ENCODE measurements around the gene GAR1.
A peak's percentile ranks its signal among the peaks of the same experiment; 100 is the strongest.

GAR1 gene

DNA sequence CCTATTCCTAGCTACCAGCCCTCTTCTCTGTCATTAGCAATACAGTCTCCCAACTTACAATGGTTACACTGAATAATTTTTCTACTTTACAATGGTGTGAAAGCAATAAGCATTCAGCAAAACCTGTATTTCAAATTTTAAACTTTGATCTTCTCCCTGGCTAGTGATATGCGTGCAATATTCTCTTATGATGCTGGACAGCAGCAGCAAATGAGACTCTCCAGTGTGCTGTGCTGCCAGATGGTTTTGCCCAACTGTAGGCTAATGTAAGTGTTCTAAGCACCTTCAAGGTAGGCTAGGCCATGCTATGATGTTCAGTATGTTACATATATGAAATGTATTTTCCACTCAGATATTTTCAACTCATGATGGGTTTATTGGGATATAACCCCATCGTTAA lies 5.9 kb upstream of the GAR1 start:
- Histone ChIP-seq H3K36me3 (ENCODE audit: control insufficient read depth in 1 of 2, insufficient read depth in 2 of 2, low read length in 2 of 2) (no peaks in the 10 kb centered on the region), H3K27me3 (ENCODE audit: control insufficient read depth in 1 of 2, insufficient read depth in 2 of 2, low read length in 2 of 2) (no peaks in the 10 kb centered on the region), H3K9ac (ENCODE audit: low read depth in 1 of 2, low read length in 2 of 2) (no peak overlapping the region), H3K9me3 (ENCODE audit: control insufficient read depth in 1 of 2, low read length in 2 of 2) (no peaks in the 10 kb centered on the region), H3K27ac (ENCODE audit: low read depth, low read length) (no peak overlapping the region), H3K4me1 (ENCODE audit: control insufficient read depth in 1 of 2, insufficient read depth in 2 of 2, low read length in 2 of 2) (peaks cover 0 to 2% of the 10 kb centered on the region in 2 donors), H3K4me3 (ENCODE audit: low read depth in 1 of 2, low read length in 2 of 2) (no peak overlapping the region)

GRCh38 chr4:109810552-109811387 lies 4.8 kb upstream of the GAR1 start:
- Histone ChIP-seq H3K27me3 (ENCODE audit: control insufficient read depth in 1 of 2, insufficient read depth in 2 of 2, low read length in 2 of 2) (no peaks in the 10 kb centered on the region), H3K27ac (ENCODE audit: low read depth, low read length) (no peak overlapping the region), H3K36me3 (ENCODE audit: control insufficient read depth in 1 of 2, insufficient read depth in 2 of 2, low read length in 2 of 2) (no peaks in the 10 kb centered on the region), H3K4me1 (ENCODE audit: control insufficient read depth in 1 of 2, insufficient read depth in 2 of 2, low read length in 2 of 2) (peaks cover 0 to 4% of the 10 kb centered on the region in 2 donors), H3K9me3 (ENCODE audit: control insufficient read depth in 1 of 2, low read length in 2 of 2) (no peaks in the 10 kb centered on the region), H3K4me3 (ENCODE audit: low read depth in 1 of 2, low read length in 2 of 2) (no peak overlapping the region), H3K9ac (ENCODE audit: low read depth in 1 of 2, low read length in 2 of 2) (no peak overlapping the region)

DNA sequence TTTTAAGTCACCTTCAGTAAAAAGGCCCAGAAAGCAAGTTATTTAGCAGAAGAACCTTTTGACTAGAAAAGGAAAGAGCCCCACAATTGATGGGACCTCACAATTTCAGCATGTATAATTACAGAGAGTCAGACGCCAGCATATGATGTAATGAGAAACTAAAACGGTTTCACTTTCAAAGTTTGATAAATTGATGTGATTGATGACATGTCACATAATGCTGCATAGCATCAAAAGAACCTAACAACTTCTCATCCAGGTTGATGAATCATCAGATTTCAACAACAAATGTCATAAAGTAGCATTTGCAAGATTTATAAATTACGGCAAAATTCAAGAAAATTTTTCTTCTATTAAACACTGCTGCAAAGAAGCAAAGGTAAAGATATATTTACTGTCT lies 3.9 kb upstream of the GAR1 start:
- no peaks in the 10 kb centered on the region for H3K36me3 ChIP-seq (ENCODE audit: control insufficient read depth in 1 of 2, insufficient read depth in 2 of 2, low read length in 2 of 2)
- H3K9ac ChIP-seq (ENCODE audit: low read depth in 1 of 2, low read length in 2 of 2) = no peak overlapping the region
- no peak overlapping the region for H3K27ac ChIP-seq (ENCODE audit: low read depth, low read length)
- H3K9me3 ChIP-seq (ENCODE audit: control insufficient read depth in 1 of 2, low read length in 2 of 2) = no peaks in the 10 kb centered on the region
- H3K4me3 ChIP-seq (ENCODE audit: low read depth in 1 of 2, low read length in 2 of 2) = no peak overlapping the region
- peaks cover 5 to 10% of the 10 kb centered on the region in 2 donors for H3K4me1 ChIP-seq (ENCODE audit: control insufficient read depth in 1 of 2, insufficient read depth in 2 of 2, low read length in 2 of 2)
- no peaks in the 10 kb centered on the region for H3K27me3 ChIP-seq (ENCODE audit: control insufficient read depth in 1 of 2, insufficient read depth in 2 of 2, low read length in 2 of 2)

GRCh38 chr4:109816082-109816442 lies 500 bp downstream of the GAR1 start:
- Histone ChIP-seq H3K27me3 (ENCODE audit: control insufficient read depth in 1 of 2, insufficient read depth in 2 of 2, low read length in 2 of 2) (no peaks in the 10 kb centered on the region), H3K4me3 (ENCODE audit: low read depth in 1 of 2, low read length in 2 of 2) (peak overlapping the region; percentile 99), H3K27ac (ENCODE audit: low read depth, low read length) (peak overlapping the region; percentile 84), H3K9ac (ENCODE audit: low read depth in 1 of 2, low read length in 2 of 2) (peak overlapping the region; percentile 93 to 97), H3K4me1 (ENCODE audit: control insufficient read depth in 1 of 2, insufficient read depth in 2 of 2, low read length in 2 of 2) (peaks cover 8 to 20% of the 10 kb centered on the region in 2 donors), H3K9me3 (ENCODE audit: control insufficient read depth in 1 of 2, low read length in 2 of 2) (no peaks in the 10 kb centered on the region), H3K36me3 (ENCODE audit: control insufficient read depth in 1 of 2, insufficient read depth in 2 of 2, low read length in 2 of 2) (peaks cover 9 to 10% of the 10 kb centered on the region in 2 donors)

- H3K9me3 ChIP-seq (ENCODE audit: control insufficient read depth in 1 of 2, low read length in 2 of 2) = no peaks in the 10 kb centered on the region
- H3K4me1 ChIP-seq (ENCODE audit: control insufficient read depth in 1 of 2, insufficient read depth in 2 of 2, low read length in 2 of 2) = peaks cover 8 to 20% of the 10 kb centered on the region in 2 donors
- H3K4me3 ChIP-seq (ENCODE audit: low read depth in 1 of 2, low read length in 2 of 2) = peak overlapping the region; percentile 99
- no peak overlapping the region for H3K27ac ChIP-seq (ENCODE audit: low read depth, low read length)
- no peaks in the 10 kb centered on the region for H3K27me3 ChIP-seq (ENCODE audit: control insufficient read depth in 1 of 2, insufficient read depth in 2 of 2, low read length in 2 of 2)
- peaks cover 9 to 14% of the 10 kb centered on the region in 2 donors for H3K36me3 ChIP-seq (ENCODE audit: control insufficient read depth in 1 of 2, insufficient read depth in 2 of 2, low read length in 2 of 2)
- no peak overlapping the region for H3K9ac ChIP-seq (ENCODE audit: low read depth in 1 of 2, low read length in 2 of 2)
Observed at GRCh38 chr4:109816894-109817293, 1.3 kb downstream of the GAR1 start.

DNA sequence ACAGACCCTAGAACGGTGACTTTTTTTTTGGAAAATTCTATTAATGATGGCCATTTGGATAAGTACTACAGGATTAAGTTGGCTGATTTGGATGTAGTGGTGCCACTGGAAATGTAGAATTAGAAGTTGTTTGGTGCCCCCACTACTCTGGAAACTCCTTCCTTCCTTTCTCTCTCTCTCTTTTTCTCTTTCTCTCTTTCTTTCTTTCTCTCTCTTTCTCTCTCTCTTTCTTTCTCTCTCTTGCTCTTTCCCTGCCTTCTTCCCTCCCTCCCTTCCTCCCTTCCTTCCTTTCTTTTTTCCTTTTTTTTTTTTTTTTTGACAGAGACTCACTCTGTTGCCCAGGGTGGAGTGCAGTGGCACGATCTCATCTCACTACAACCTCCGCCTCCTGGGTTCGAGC lies 2.7 kb downstream of the GAR1 start:
- H3K9me3 ChIP-seq (ENCODE audit: control insufficient read depth in 1 of 2, low read length in 2 of 2) = no peaks in the 10 kb centered on the region
- no peak overlapping the region for H3K4me3 ChIP-seq (ENCODE audit: low read depth in 1 of 2, low read length in 2 of 2)
- peaks cover 8 to 20% of the 10 kb centered on the region in 2 donors for H3K4me1 ChIP-seq (ENCODE audit: control insufficient read depth in 1 of 2, insufficient read depth in 2 of 2, low read length in 2 of 2)
- H3K36me3 ChIP-seq (ENCODE audit: control insufficient read depth in 1 of 2, insufficient read depth in 2 of 2, low read length in 2 of 2) = peaks cover 11 to 25% of the 10 kb centered on the region in 2 donors
- no peaks in the 10 kb centered on the region for H3K27me3 ChIP-seq (ENCODE audit: control insufficient read depth in 1 of 2, insufficient read depth in 2 of 2, low read length in 2 of 2)
- H3K9ac ChIP-seq (ENCODE audit: low read depth in 1 of 2, low read length in 2 of 2) = no peak overlapping the region
- H3K27ac ChIP-seq (ENCODE audit: low read depth, low read length) = no peak overlapping the region

GRCh38 chr4:109820563-109820962 lies 5.0 kb downstream of the GAR1 start:
- Histone ChIP-seq H3K4me3 (ENCODE audit: low read depth in 1 of 2, low read length in 2 of 2) (no peak overlapping the region), H3K9ac (ENCODE audit: low read depth in 1 of 2, low read length in 2 of 2) (no peak overlapping the region), H3K36me3 (ENCODE audit: control insufficient read depth in 1 of 2, insufficient read depth in 2 of 2, low read length in 2 of 2) (peaks cover 18 to 36% of the 10 kb centered on the region in 2 donors), H3K27me3 (ENCODE audit: control insufficient read depth in 1 of 2, insufficient read depth in 2 of 2, low read length in 2 of 2) (no peaks in the 10 kb centered on the region), H3K4me1 (ENCODE audit: control insufficient read depth in 1 of 2, insufficient read depth in 2 of 2, low read length in 2 of 2) (peaks cover 8 to 16% of the 10 kb centered on the region in 2 donors), H3K9me3 (ENCODE audit: control insufficient read depth in 1 of 2, low read length in 2 of 2) (no peaks in the 10 kb centered on the region), H3K27ac (ENCODE audit: low read depth, low read length) (no peak overlapping the region)

DNA sequence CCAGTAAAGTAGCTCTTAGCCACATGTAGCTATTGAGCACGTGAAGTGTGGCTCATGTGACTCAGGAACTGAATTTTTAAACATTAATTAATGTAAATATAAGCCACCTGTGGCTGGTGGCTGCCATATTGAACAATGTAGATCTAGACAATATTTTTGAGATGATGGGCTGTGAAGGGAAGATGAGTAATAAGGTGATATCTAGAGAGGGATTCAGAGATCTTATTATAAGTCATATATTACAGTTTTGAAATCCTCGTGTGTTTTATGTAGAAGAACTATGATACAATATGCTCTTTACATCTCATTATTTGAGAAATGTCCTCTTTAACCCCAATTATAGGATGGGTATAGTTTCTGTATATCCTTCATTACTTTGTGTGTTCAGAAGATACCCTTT lies 5.6 kb downstream of the GAR1 start:
- no peak overlapping the region for H3K27ac ChIP-seq (ENCODE audit: low read depth, low read length)

DNA sequence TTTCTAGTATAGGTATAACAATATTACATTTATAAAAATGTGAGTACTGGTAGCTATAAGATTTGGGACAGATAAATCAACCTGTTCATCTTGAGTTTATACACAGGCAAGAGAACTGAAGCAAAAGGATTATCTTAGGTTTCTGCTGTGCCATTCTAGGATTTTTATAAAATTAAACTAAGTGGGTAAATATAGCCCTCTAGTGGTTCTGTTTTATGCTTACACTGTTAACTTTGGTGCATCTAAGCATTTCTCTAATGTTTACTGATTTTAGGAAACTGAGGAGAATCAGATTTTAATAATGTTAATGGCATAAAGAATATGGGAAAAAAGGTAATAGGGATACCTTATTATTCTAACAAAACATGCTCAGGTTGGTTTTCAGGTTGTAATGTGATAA lies 11.2 kb downstream of the GAR1 start:
- H3K9me3 ChIP-seq (ENCODE audit: control insufficient read depth in 1 of 2, low read length in 2 of 2) = no peaks in the 10 kb centered on the region
- no peaks in the 10 kb centered on the region for H3K27me3 ChIP-seq (ENCODE audit: control insufficient read depth in 1 of 2, insufficient read depth in 2 of 2, low read length in 2 of 2)
- H3K9ac ChIP-seq (ENCODE audit: low read depth in 1 of 2, low read length in 2 of 2) = no peak overlapping the region
- H3K27ac ChIP-seq (ENCODE audit: low read depth, low read length) = no peak overlapping the region
- peaks cover 9 to 22% of the 10 kb centered on the region in 2 donors for H3K36me3 ChIP-seq (ENCODE audit: control insufficient read depth in 1 of 2, insufficient read depth in 2 of 2, low read length in 2 of 2)
- no peaks in the 10 kb centered on the region for H3K4me1 ChIP-seq (ENCODE audit: control insufficient read depth in 1 of 2, insufficient read depth in 2 of 2, low read length in 2 of 2)
- no peak overlapping the region for H3K4me3 ChIP-seq (ENCODE audit: low read depth in 1 of 2, low read length in 2 of 2)

More for the DNA sequence above, 5.6 kb downstream of the GAR1 start:
- Histone ChIP-seq H3K27me3 (ENCODE audit: control insufficient read depth in 1 of 2, insufficient read depth in 2 of 2, low read length in 2 of 2) (no peaks in the 10 kb centered on the region), H3K9ac (ENCODE audit: low read depth in 1 of 2, low read length in 2 of 2) (no peak overlapping the region), H3K4me1 (ENCODE audit: control insufficient read depth in 1 of 2, insufficient read depth in 2 of 2, low read length in 2 of 2) (peaks cover 8 to 16% of the 10 kb centered on the region in 2 donors), H3K9me3 (ENCODE audit: control insufficient read depth in 1 of 2, low read length in 2 of 2) (no peaks in the 10 kb centered on the region), H3K4me3 (ENCODE audit: low read depth in 1 of 2, low read length in 2 of 2) (no peak overlapping the region), H3K36me3 (ENCODE audit: control insufficient read depth in 1 of 2, insufficient read depth in 2 of 2, low read length in 2 of 2) (peaks cover 18 to 36% of the 10 kb centered on the region in 2 donors)

DNA sequence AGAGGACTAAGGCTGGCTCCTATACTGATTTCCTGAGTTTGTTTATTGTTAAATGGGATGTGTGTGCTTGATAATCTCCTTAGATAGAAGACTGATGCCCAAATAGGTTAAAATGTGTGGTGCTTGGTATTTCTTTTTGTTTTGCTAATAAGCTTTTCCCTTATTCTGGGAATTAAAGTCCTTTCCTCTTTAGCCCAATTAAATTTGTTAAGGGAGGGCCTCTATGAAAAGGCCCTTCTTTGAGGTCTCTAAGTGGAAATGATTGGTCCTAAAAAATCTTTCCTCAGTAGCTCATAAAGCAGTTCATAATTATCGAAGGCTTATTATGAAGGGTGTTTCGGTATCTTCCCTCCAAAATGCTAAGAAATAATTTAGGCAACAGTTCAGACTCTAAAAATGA lies 12.1 kb downstream of the GAR1 start, which contains the start of gene RRH:
Gene RRH, plus strand, starts transcription at position 301 of the 400 bp plus-strand sequence. Its CDS starts 56 bp downstream, at position 357.
- Histone ChIP-seq H3K4me1 (ENCODE audit: control insufficient read depth in 1 of 2, insufficient read depth in 2 of 2, low read length in 2 of 2) (no peaks in the 10 kb centered on the region), H3K27me3 (ENCODE audit: control insufficient read depth in 1 of 2, insufficient read depth in 2 of 2, low read length in 2 of 2) (no peaks in the 10 kb centered on the region), H3K9me3 (ENCODE audit: control insufficient read depth in 1 of 2, low read length in 2 of 2) (no peaks in the 10 kb centered on the region), H3K9ac (ENCODE audit: low read depth in 1 of 2, low read length in 2 of 2) (no peak within 1 kb of the TSS), H3K36me3 (ENCODE audit: control insufficient read depth in 1 of 2, insufficient read depth in 2 of 2, low read length in 2 of 2) (peaks cover 9 to 17% of the 10 kb centered on the region in 2 donors), H3K4me3 (ENCODE audit: low read depth in 1 of 2, low read length in 2 of 2) (no peak within 1 kb of the TSS), H3K27ac (ENCODE audit: low read depth, low read length) (no peak within 1 kb of the TSS)
